NCI-H2196 treated with DMSO at 0.1 percent for 48 hours (cell line): ENCODE measurements around the gene WNT7A.

Experiments used
- DNase-seq: peaks from one replicate; lab custom pipeline; 2025; ENCODE audit not compliant: unreplicated experiment; lab: John Stamatoyannopoulos, UW

The WNT7A gene

GRCh38 chr3:13829311-13829710, 50.6 kb downstream of the WNT7A start:
- no peak for DNase-seq

GRCh38 chr3:13828501-13829265, 51.2 kb downstream of the WNT7A start:
- DNase-seq = no peak

- no peak for DNase-seq
Measured at GRCh38 chr3:13827699-13828098, 52.2 kb downstream of the WNT7A start.

- DNase-seq = no peak
Measured at GRCh38 chr3:13827256-13827655, 52.6 kb downstream of the WNT7A start.

- DNase-seq = no peak
Measured at GRCh38 chr3:13826672-13827071, 53.2 kb downstream of the WNT7A start.

- no peak for DNase-seq
Measured at GRCh38 chr3:13825821-13826220, 54.0 kb downstream of the WNT7A start.

- no peak for DNase-seq
Measured at GRCh38 chr3:13825311-13825579, 54.6 kb downstream of the WNT7A start.

- no peak for DNase-seq
Measured at GRCh38 chr3:13824521-13825310, 55.2 kb downstream of the WNT7A start.

- no peak for DNase-seq
Measured at GRCh38 chr3:13823692-13824091, 56.2 kb downstream of the WNT7A start.

GRCh38 chr3:13822871-13823585, 56.8 kb downstream of the WNT7A start:
- no peak for DNase-seq

GRCh38 chr3:13822042-13822441, 57.8 kb downstream of the WNT7A start:
- no peak for DNase-seq

- no peak for DNase-seq
Measured at GRCh38 chr3:13821126-13821525, 58.7 kb downstream of the WNT7A start.

- no peak for DNase-seq
Measured at GRCh38 chr3:13818919-13819318, 61.0 kb downstream of the WNT7A start.

GRCh38 chr3:13815088-13815683, 64.7 kb downstream of the WNT7A start:
- DNase-seq = no peak

GRCh38 chr3:13812034-13812471, 67.8 kb downstream of the WNT7A start:
- DNase-seq = no peak

GRCh38 chr3:13811614-13812013, 68.3 kb downstream of the WNT7A start:
- DNase-seq = no peak

- no peak for DNase-seq
Measured at GRCh38 chr3:13808550-13808949, 71.3 kb downstream of the WNT7A start.

GRCh38 chr3:13801361-13802204, 78.3 kb downstream of the WNT7A start:
- DNase-seq = no peak

GRCh38 chr3:13800064-13800463, 79.8 kb downstream of the WNT7A start:
- DNase-seq = no peak

- DNase-seq = no peak
Measured at GRCh38 chr3:13798401-13798800, 81.5 kb downstream of the WNT7A start.
